Right lobe of liver (tissue), 6 donors: ENCODE data around the gene CDKL4. TPM values are rescaled to one million over a fixed set of nuclear protein-coding genes. Genes with fewer than 3 reads are reported as not detected.

Experiments used
- ATAC-seq, 4 donors: fragments of 200-7000 bp; cut with Tn5 transposase; one replicate each; pipeline ENCODE4 v1.9.1; 2020; ENCODE audit warnings: mild to moderate bottlenecking in 4 of 4, moderate library complexity in 4 of 4
- DNase-seq, 3 donors: peaks; one replicate each; pipeline ENCODE4 v3.0.0-alpha.2; 2020
- H3K27ac ChIP-seq, 3 donors: fragments of 200-600 bp; one replicate each; pipeline ENCODE4 v1.8.0; 2022
- H3K27me3 ChIP-seq, 2 donors: fragments of 200-600 bp; one replicate each; pipeline ENCODE4 v1.8.0; 2022
- H3K36me3 ChIP-seq, 4 donors: fragments of 200-600 bp; sonication (generic) in 1 of 4; one replicate each; pipeline versions ENCODE4 v1.5.1 to v1.8.0; 2017 to 2022; ENCODE audit warnings: control low read depth in 1 of 4
- H3K4me1 ChIP-seq, 4 donors: fragments of 200-600 bp; sonication (generic) in 1 of 4; one replicate each; pipeline versions ENCODE4 v1.5.1 to v1.8.0; 2017 to 2022; ENCODE audit warnings: control low read depth in 1 of 4
- H3K4me3 ChIP-seq, 3 donors: fragments of 200-600 bp; one replicate each; pipeline ENCODE4 v1.8.0; 2022
- H3K9me3 ChIP-seq, 4 donors: fragments of 200-600 bp; sonication (generic) in 1 of 4; one replicate each; pipeline versions ENCODE4 v1.5.1 to v1.8.0; 2017 to 2022; ENCODE audit warnings: control low read depth in 1 of 4
- POLR2A ChIP-seq: fragments of 450-650 bp; IDR thresholded peaks from one replicate; pipeline ENCODE4 v1.6.1; 2017; ENCODE audit warnings: antibody characterized with exemption, mild to moderate bottlenecking
- WGBS: methylation state at CpG from one replicate; pipeline ENCODE4 v1.1.6; 2018; ENCODE audit warnings: low coverage, low lambda C conversion rate; ENCODE audit not compliant: insufficient coverage; ENCODE audit errors: missing lambda C conversion rate; 5-methylcytosine and 5-hydroxymethylcytosine counted together
- intact Hi-C, 2 donors: fragments of 100-400 bp; cut with DNase I; formaldehyde crosslinking; loops; one replicate each; pipeline versions ENCODE4 v1.11.2 to v1.14.1; 2022
- small RNA-seq, 2 experiments: library from RNA; depleted of rRNA; stranded (forward); fragments of <200 nt; gene quantifications; one replicate each; pipeline ENCODE3, GENCODE V24; 2016
- total RNA-seq, 6 experiments: library from RNA; depleted of rRNA in 2 of 6; stranded (reverse); fragments of >200 nt in 2 of 6; fragmentation: NEBNext Ultra II Directional in 3 of 6; extraction: Animal tissue kit (Norgen Biotek cat#: 25700) in 3 of 6; gene quantifications; one replicate each; pipeline versions ENCODE4 v1.1.0 to v1.2.4, GENCODE V29; 2016 to 2023
- TF ChIP-seq, protein P1 (sequence below), 4 donors: fragments of 200-600 bp in 3 of 4; fragments of 450-650 bp in 1 of 4; IDR thresholded peaks; one replicate each; pipeline versions ENCODE4 v1.5.1 to v1.8.0; 2016 to 2022; ENCODE audit warnings: antibody characterized with exemption in 4 of 4, mild to moderate bottlenecking in 2 of 4
- donor health status: DM: no; HTN: yes; CAD: no.
- donor health status: DM: no; HTN: no; CAD: no.
- donor health status: DM: no; HTN: no; CAD: no.
- donor health status: DM: no; HTN: yes; CAD: no.
- donor health status: DM: no; HTN: yes; CAD: no.

The CDKL4 gene
- total RNA-seq, 6 experiments from 2014 or later, result 0.18 to 0.27 (median 0.25) TPM; not detected in 3

DNA sequence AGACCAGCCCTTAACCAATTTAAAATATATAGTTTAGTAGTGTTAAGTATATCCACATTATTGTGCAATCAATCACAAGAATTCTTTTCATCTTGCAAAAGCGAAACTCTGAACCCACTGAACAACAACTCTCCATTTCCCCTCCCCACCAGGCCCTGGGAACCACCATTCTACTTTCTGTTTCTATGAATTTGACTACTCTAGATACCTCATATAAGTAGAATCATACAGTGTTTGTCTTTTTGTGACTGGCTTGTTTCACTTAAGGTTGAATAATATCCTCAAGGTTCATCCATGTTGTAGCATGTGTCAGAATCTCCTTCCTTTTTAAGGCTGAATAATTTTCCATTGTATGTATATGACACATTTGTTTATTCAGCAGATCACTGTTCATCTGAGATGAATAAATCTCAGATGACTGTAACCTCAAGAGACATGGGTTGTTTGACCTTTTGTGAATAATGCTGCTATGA is 114.8 kb downstream of the CDKL4 start:
- no peaks in the 10 kb centered on the region for H3K36me3 ChIP-seq
- H3K27me3 ChIP-seq, result no peaks in the 10 kb centered on the region
- H3K4me1 ChIP-seq, result peaks cover 0 to 4% (median 0%) of the 10 kb centered on the region in 4 donors
- no peaks in the 10 kb centered on the region for H3K9me3 ChIP-seq
- 50% methylated on average over 1 of the region's 1 CpG for WGBS
- DNase-seq (no peak), ATAC-seq (peak in 1 of 4 donors; percentile 3)
- no peak overlapping the region for H3K4me3 ChIP-seq
- intact Hi-C loops, result no loop called here
- H3K27ac ChIP-seq, result no peak overlapping the region
- no peak for TF ChIP-seq POLR2A
- TF ChIP-seq, protein P1, sequence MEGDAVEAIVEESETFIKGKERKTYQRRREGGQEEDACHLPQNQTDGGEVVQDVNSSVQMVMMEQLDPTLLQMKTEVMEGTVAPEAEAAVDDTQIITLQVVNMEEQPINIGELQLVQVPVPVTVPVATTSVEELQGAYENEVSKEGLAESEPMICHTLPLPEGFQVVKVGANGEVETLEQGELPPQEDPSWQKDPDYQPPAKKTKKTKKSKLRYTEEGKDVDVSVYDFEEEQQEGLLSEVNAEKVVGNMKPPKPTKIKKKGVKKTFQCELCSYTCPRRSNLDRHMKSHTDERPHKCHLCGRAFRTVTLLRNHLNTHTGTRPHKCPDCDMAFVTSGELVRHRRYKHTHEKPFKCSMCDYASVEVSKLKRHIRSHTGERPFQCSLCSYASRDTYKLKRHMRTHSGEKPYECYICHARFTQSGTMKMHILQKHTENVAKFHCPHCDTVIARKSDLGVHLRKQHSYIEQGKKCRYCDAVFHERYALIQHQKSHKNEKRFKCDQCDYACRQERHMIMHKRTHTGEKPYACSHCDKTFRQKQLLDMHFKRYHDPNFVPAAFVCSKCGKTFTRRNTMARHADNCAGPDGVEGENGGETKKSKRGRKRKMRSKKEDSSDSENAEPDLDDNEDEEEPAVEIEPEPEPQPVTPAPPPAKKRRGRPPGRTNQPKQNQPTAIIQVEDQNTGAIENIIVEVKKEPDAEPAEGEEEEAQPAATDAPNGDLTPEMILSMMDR (IDR thresholded peaks at IDR 0.05), result no peak

DNA sequence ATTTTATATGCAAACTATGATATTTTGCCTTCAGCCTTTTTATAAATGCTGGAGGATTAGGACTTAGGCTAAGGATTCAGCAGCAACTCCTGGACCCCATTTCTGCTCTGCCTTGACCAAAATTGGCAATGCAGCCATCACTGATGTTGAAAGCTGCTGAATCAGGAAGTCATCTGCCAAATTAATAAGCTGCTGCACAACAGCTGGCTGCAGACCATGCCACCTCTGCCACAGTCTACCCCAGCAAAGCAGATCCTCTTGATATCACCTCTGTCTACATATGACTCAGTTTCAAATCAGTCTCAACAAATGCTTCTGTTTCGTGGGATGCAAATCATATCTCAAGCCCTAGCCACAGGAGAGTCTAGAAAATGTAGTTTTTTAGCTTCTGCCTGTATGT is 115.8 kb downstream of the CDKL4 start:
- H3K4me1 ChIP-seq, result peaks cover 0 to 9% (median 3%) of the 10 kb centered on the region in 4 donors
- H3K27ac ChIP-seq, result no peak overlapping the region
- no peaks in the 10 kb centered on the region for H3K27me3 ChIP-seq
- ATAC-seq (no peak), DNase-seq (no peak)
- TF ChIP-seq, protein P1 (IDR thresholded peaks at IDR 0.05), result no peak
- no peak for TF ChIP-seq POLR2A
- intact Hi-C loops, result no loop called here
- WGBS, result 88% methylated on average over 1 of the region's 1 CpG
- H3K36me3 ChIP-seq, result no peaks in the 10 kb centered on the region
- H3K9me3 ChIP-seq, result no peaks in the 10 kb centered on the region
- no peak overlapping the region for H3K4me3 ChIP-seq

Small RNA genes lying within 50 kb of the gene (small RNA-seq; reads per million reads assigned to genes)
- gene RF00019, result 0 reads per million in 2 experiments
- gene RF00272, result 0 reads per million in 2 experiments

Other genes with a start within 250 kb of the CDKL4 start
- 10 to 100 TPM in 5 of 6 experiments, 1 to 10 TPM in 1; 9.6 to 20.1 (median 16.5) TPM for gene SOS1, start 122.9 kb downstream of the CDKL4 start, total RNA-seq
- gene MAP4K3, start 193.3 kb upstream of the CDKL4 start, total RNA-seq, result 10 to 100 TPM; 14.5 to 24.8 (median 17.1) TPM